Small intestine (tissue), 7 donors: ENCODE data around the gene UPF3A. TPM values are rescaled to one million over a fixed set of nuclear protein-coding genes. Genes with fewer than 3 reads are reported as not detected.
A peak's percentile ranks its signal among the peaks of the same experiment; 100 is the strongest.

Experiments used
- DNase-seq, 2 donors: peaks; one replicate each; pipeline versions ENCODE4 v3.0.0 to v3.0.0-alpha.2; 2013
- FAIRE-seq: peaks from 2 replicates; lab custom pipeline; 2012; peaks lifted over from hg19 to GRCh38; lab: Jason Lieb, UNC
- H3K27ac ChIP-seq, 3 donors: one replicate each; pipeline ENCODE4 v1.5.1; 2013; ENCODE audit warnings: low read length in 2 of 3, mild to moderate bottlenecking in 2 of 3, control low read depth in 1 of 3, inconsistent platforms in 1 of 3, low read depth in 1 of 3, moderate library complexity in 1 of 3
- H3K27me3 ChIP-seq, 3 donors: one replicate each; pipeline ENCODE4 v1.6.1; 2013; ENCODE audit warnings: low read length in 3 of 3, inconsistent platforms in 1 of 3; ENCODE audit not compliant: control insufficient read depth in 3 of 3, insufficient read depth in 3 of 3
- H3K36me3 ChIP-seq, 3 donors: one replicate each; pipeline ENCODE4 v1.6.1; 2013; ENCODE audit warnings: low read length in 3 of 3, inconsistent platforms in 1 of 3, low read depth in 1 of 3, mild to moderate bottlenecking in 1 of 3, moderate library complexity in 1 of 3; ENCODE audit not compliant: control insufficient read depth in 3 of 3, insufficient read depth in 2 of 3
- H3K4me1 ChIP-seq, 3 donors: one replicate each; pipeline ENCODE4 v1.6.1; 2013; ENCODE audit warnings: low read length in 2 of 3, inconsistent platforms in 1 of 3, low read depth in 1 of 3, mild to moderate bottlenecking in 1 of 3, moderate library complexity in 1 of 3; ENCODE audit not compliant: control insufficient read depth in 3 of 3, insufficient read depth in 2 of 3
- H3K4me3 ChIP-seq, 3 donors: one replicate each; pipeline ENCODE4 v1.5.1; 2013; ENCODE audit warnings: low read length in 3 of 3, control low read depth in 1 of 3, inconsistent platforms in 1 of 3, low read depth in 1 of 3, mild to moderate bottlenecking in 1 of 3, moderate library complexity in 1 of 3
- H3K9me3 ChIP-seq, 2 donors: one replicate each; pipeline ENCODE4 v1.6.1; 2013; ENCODE audit warnings: low read depth in 1 of 2, low read length in 1 of 2; ENCODE audit not compliant: control insufficient read depth in 2 of 2, insufficient read depth in 1 of 2
- WGBS, 3 donors: extraction: QIAGEN DNeasy Blood & Tissue Kit; methylation state at CpG; one replicate each; pipeline ENCODE4 v1.1.7; 2013; 5-methylcytosine and 5-hydroxymethylcytosine counted together
- polyA plus RNA-seq, 4 donors: library from polyadenylated mRNA; stranded (reverse) in 3 of 4; unstranded in 1 of 4; fragments of 200-250 nt in 3 of 4; fragments of 120-200 nt in 1 of 4; gene quantifications; one replicate each; pipeline versions ENCODE4 v1.2.1 to v1.2.3, GENCODE V29; 2013
- donor health status: healthy with polysubstance abuse.
- donor health status: control.
- donor health status: control.
- donor health status: Bipolar disorder and iron deficiency.
- donor health status: healthy.

Gene UPF3A
- polyA plus RNA-seq, 4 donors, result 38.0 to 74.2 (median 49.7) TPM

- Histone ChIP-seq H3K27ac (no peak overlapping the region), H3K27me3 (no peaks in the 10 kb centered on the region), H3K9me3 (peaks cover 0 to 9% of the 10 kb centered on the region in 2 donors), H3K36me3 (peaks cover 16 to 72% (median 17%) of the 10 kb centered on the region in 3 donors), H3K4me1 (no peaks in the 10 kb centered on the region), H3K4me3 (no peak overlapping the region)
- no peak for FAIRE-seq
- no peak for DNase-seq
- WGBS, 3 donors, result 89 to 96% (median 91%) methylated on average over 8 of the region's 8 CpGs
Observed at GRCh38 chr13:114264886-114265611, 16.4 kb upstream of the UPF3A start.

- DNase-seq, result no peak
- H3K27me3 ChIP-seq, result no peaks in the 10 kb centered on the region
- 93 to 98% (median 96%) methylated on average over 5 of the region's 5 CpGs for WGBS, 3 donors
- no peaks in the 10 kb centered on the region for H3K4me1 ChIP-seq
- peaks cover 10 to 71% (median 13%) of the 10 kb centered on the region in 3 donors for H3K36me3 ChIP-seq
- H3K4me3 ChIP-seq, result no peak overlapping the region
- no peak for FAIRE-seq
- H3K27ac ChIP-seq, result no peak overlapping the region
- H3K9me3 ChIP-seq, result peaks cover 0 to 9% of the 10 kb centered on the region in 2 donors
Observed at GRCh38 chr13:114266241-114266640, 15.2 kb upstream of the UPF3A start.

- WGBS, 3 donors, result 82 to 93% (median 82%) methylated on average over 6 of the region's 6 CpGs
- Histone ChIP-seq H3K4me3 (no peak overlapping the region), H3K27ac (peak overlapping the region in 1 of 3 donors; percentile 5), H3K9me3 (peaks cover 0 to 9% of the 10 kb centered on the region in 2 donors), H3K36me3 (peaks cover 13 to 64% (median 17%) of the 10 kb centered on the region in 3 donors), H3K27me3 (no peaks in the 10 kb centered on the region), H3K4me1 (no peaks in the 10 kb centered on the region)
- FAIRE-seq (no peak), DNase-seq (no peak)
Observed at GRCh38 chr13:114268344-114269280, 12.8 kb upstream of the UPF3A start.

- Histone ChIP-seq H3K9me3 (peaks cover 0 to 9% of the 10 kb centered on the region in 2 donors), H3K4me3 (no peak overlapping the region), H3K27me3 (no peaks in the 10 kb centered on the region), H3K27ac (no peak overlapping the region), H3K36me3 (peaks cover 13 to 62% (median 20%) of the 10 kb centered on the region in 3 donors), H3K4me1 (no peaks in the 10 kb centered on the region)
- no peak for FAIRE-seq
- 78 to 86% (median 81%) methylated on average over 4 of the region's 4 CpGs for WGBS, 3 donors
- DNase-seq, result no peak
Observed at GRCh38 chr13:114269281-114269770, 12.1 kb upstream of the UPF3A start.

GRCh38 chr13:114272977-114273376 is 8.4 kb upstream of the UPF3A start:
- DNase-seq, result no peak
- Histone ChIP-seq H3K27me3 (no peaks in the 10 kb centered on the region), H3K36me3 (peaks cover 10 to 44% (median 29%) of the 10 kb centered on the region in 3 donors), H3K4me1 (no peaks in the 10 kb centered on the region), H3K9me3 (peaks cover 0 to 5% of the 10 kb centered on the region in 2 donors), H3K27ac (no peak overlapping the region), H3K4me3 (no peak overlapping the region)
- 56 to 66% (median 63%) methylated on average over 2 of the region's 2 CpGs for WGBS, 3 donors
- no peak for FAIRE-seq

- Histone ChIP-seq H3K4me1 (peaks cover 0 to 2% (median 0%) of the 10 kb centered on the region in 3 donors), H3K4me3 (no peak overlapping the region), H3K27me3 (no peaks in the 10 kb centered on the region), H3K36me3 (peaks cover 10 to 27% (median 25%) of the 10 kb centered on the region in 3 donors), H3K27ac (no peak overlapping the region), H3K9me3 (no peaks in the 10 kb centered on the region)
- DNase-seq (no peak), FAIRE-seq (no peak)
- 88 to 94% (median 92%) methylated on average over 7 of the region's 7 CpGs for WGBS, 3 donors
Observed at GRCh38 chr13:114275304-114275703, 6.1 kb upstream of the UPF3A start.

GRCh38 chr13:114279146-114279545 is 2.3 kb upstream of the UPF3A start:
- DNase-seq (no peak), FAIRE-seq (no peak)
- H3K36me3 ChIP-seq, result peaks cover 4 to 16% (median 14%) of the 10 kb centered on the region in 3 donors
- no peak overlapping the region for H3K27ac ChIP-seq
- WGBS, 3 donors, result 83 to 92% (median 92%) methylated on average over 4 of the region's 4 CpGs
- H3K4me1 ChIP-seq, result peaks cover 2 to 7% (median 5%) of the 10 kb centered on the region in 3 donors
- no peaks in the 10 kb centered on the region for H3K9me3 ChIP-seq
- no peaks in the 10 kb centered on the region for H3K27me3 ChIP-seq
- H3K4me3 ChIP-seq, result no peak overlapping the region

- Histone ChIP-seq H3K36me3 (peaks cover 4 to 21% (median 12%) of the 10 kb centered on the region in 3 donors), H3K27ac (peak overlapping the region in 2 of 3 donors; percentile 9 to 96), H3K4me1 (peaks cover 2 to 7% (median 5%) of the 10 kb centered on the region in 3 donors), H3K4me3 (no peak overlapping the region), H3K9me3 (no peaks in the 10 kb centered on the region), H3K27me3 (no peaks in the 10 kb centered on the region)
- WGBS, 3 donors, result 89 to 90% (median 89%) methylated on average over 2 of the region's 2 CpGs
- DNase-seq (no peak), FAIRE-seq (no peak)
Observed at GRCh38 chr13:114279758-114280355, 1.5 kb upstream of the UPF3A start.
